ENCODE data around the gene C16orf95.

C16orf95 gene

GRCh38 chr16:87276091-87276701 lies 41.0 kb downstream of the C16orf95 start:
- no peak overlapping the region for H3K4me3 ChIP-seq (ENCODE audit: low read depth, low read length)
- no peak for TF ChIP-seq CTCF (IDR thresholded peaks at IDR 0.05; ENCODE audit: insufficient read depth, low read depth, low read length, missing control alignments)

GRCh38 chr16:87274794-87275193 lies 42.4 kb downstream of the C16orf95 start:
- no peak for DNase-seq (ENCODE audit: low read depth)
- no peak for TF ChIP-seq CTCF (IDR thresholded peaks at IDR 0.05; ENCODE audit: insufficient read depth, low read depth, low read length, missing control alignments)
- no peak overlapping the region for H3K4me3 ChIP-seq (ENCODE audit: low read depth, low read length)

More at GRCh38 chr16:87276091-87276701, 41.0 kb downstream of the C16orf95 start:
- no peak for DNase-seq (ENCODE audit: low read depth)

- TF ChIP-seq CTCF (IDR thresholded peaks at IDR 0.05; ENCODE audit: insufficient read depth, low read depth, low read length, missing control alignments): no peak
- no peak overlapping the region for H3K4me3 ChIP-seq (ENCODE audit: low read depth, low read length)
- no peak for DNase-seq (ENCODE audit: low read depth)
Measured at GRCh38 chr16:87273471-87274030, 43.6 kb downstream of the C16orf95 start.

GRCh38 chr16:87271256-87271655 lies 45.9 kb downstream of the C16orf95 start:
- H3K4me3 ChIP-seq (ENCODE audit: low read depth, low read length): no peak overlapping the region
- no peak for DNase-seq (ENCODE audit: low read depth)
- TF ChIP-seq CTCF (IDR thresholded peaks at IDR 0.05; ENCODE audit: insufficient read depth, low read depth, low read length, missing control alignments): no peak

- no peak for TF ChIP-seq CTCF (IDR thresholded peaks at IDR 0.05; ENCODE audit: insufficient read depth, low read depth, low read length, missing control alignments)
- no peak for DNase-seq (ENCODE audit: low read depth)
- no peak overlapping the region for H3K4me3 ChIP-seq (ENCODE audit: low read depth, low read length)
Measured at GRCh38 chr16:87267566-87267965, 49.6 kb downstream of the C16orf95 start.

- DNase-seq (ENCODE audit: low read depth): no peak
- no peak for TF ChIP-seq CTCF (IDR thresholded peaks at IDR 0.05; ENCODE audit: insufficient read depth, low read depth, low read length, missing control alignments)
- no peak overlapping the region for H3K4me3 ChIP-seq (ENCODE audit: low read depth, low read length)
Measured at GRCh38 chr16:87266846-87267245, 50.3 kb downstream of the C16orf95 start.

- TF ChIP-seq CTCF (IDR thresholded peaks at IDR 0.05; ENCODE audit: insufficient read depth, low read depth, low read length, missing control alignments): no peak
- no peak overlapping the region for H3K4me3 ChIP-seq (ENCODE audit: low read depth, low read length)
- no peak for DNase-seq (ENCODE audit: low read depth)
Measured at GRCh38 chr16:87265261-87265660, 51.9 kb downstream of the C16orf95 start.
